GM19438 (cell line): Measurements from ENCODE around the gene S100PBP.
"Not testable (repeated sequence)": the region's sequence is repeated elsewhere in the genome, so short reads cannot be mapped to it uniquely, and the experiment has no call there.

ENCODE experiments used
- ATAC-seq: cut with Tn5 transposase; IDR thresholded peaks from one replicate; pipeline ENCODE4 v1.9.1; 2021; ENCODE audit warnings: low read depth; ENCODE audit not compliant: unreplicated experiment

Gene S100PBP

GRCh38 chr1:32783851-32784250 is 33.6 kb upstream of the S100PBP start:
- no peak for ATAC-seq

- no peak for ATAC-seq
Observed at GRCh38 chr1:32784817-32785216, 32.6 kb upstream of the S100PBP start.

GRCh38 chr1:32786856-32787255 is 30.6 kb upstream of the S100PBP start:
- no peak for ATAC-seq

GRCh38 chr1:32789356-32789755 is 28.1 kb upstream of the S100PBP start:
- ATAC-seq = not testable (repeated sequence)

GRCh38 chr1:32791881-32792280 is 25.6 kb upstream of the S100PBP start:
- no peak for ATAC-seq

GRCh38 chr1:32795763-32796162 is 21.7 kb upstream of the S100PBP start:
- not testable (repeated sequence) for ATAC-seq

- no peak for ATAC-seq
Observed at GRCh38 chr1:32797456-32797855, 20.0 kb upstream of the S100PBP start.

- no peak for ATAC-seq
Observed at GRCh38 chr1:32798191-32798590, 19.3 kb upstream of the S100PBP start.

- no peak for ATAC-seq
Observed at GRCh38 chr1:32798679-32799416, 18.6 kb upstream of the S100PBP start.

GRCh38 chr1:32801096-32801715 is 16.2 kb upstream of the S100PBP start:
- no peak for ATAC-seq

GRCh38 chr1:32804460-32804859 is 13.0 kb upstream of the S100PBP start:
- ATAC-seq = not testable (repeated sequence)

- ATAC-seq = no peak
Observed at GRCh38 chr1:32806290-32806689, 11.2 kb upstream of the S100PBP start.

- no peak for ATAC-seq
Observed at GRCh38 chr1:32806910-32807523, 10.4 kb upstream of the S100PBP start.

GRCh38 chr1:32808580-32808979 is 8.9 kb upstream of the S100PBP start:
- ATAC-seq = no peak

GRCh38 chr1:32810358-32810757 is 7.1 kb upstream of the S100PBP start:
- no peak for ATAC-seq

- no peak for ATAC-seq
Observed at GRCh38 chr1:32811265-32811664, 6.2 kb upstream of the S100PBP start.

GRCh38 chr1:32811917-32812316 is 5.5 kb upstream of the S100PBP start:
- no peak for ATAC-seq

GRCh38 chr1:32813941-32814739 is 3.3 kb upstream of the S100PBP start:
- ATAC-seq = no peak

GRCh38 chr1:32816676-32817158 is 736 bp upstream of the S100PBP start:
- no peak for ATAC-seq

- ATAC-seq = peak; percentile 4
Observed at GRCh38 chr1:32817815-32818786, 648 bp downstream of the S100PBP start.
